HG03565 (cell line): ENCODE measurements around the gene ANKRD23.
"Not testable (repeated sequence)": the region's sequence is repeated elsewhere in the genome, so short reads cannot be mapped to it uniquely, and the experiment has no call there.

ENCODE experiments used
- ATAC-seq: cut with Tn5 transposase; IDR thresholded peaks from one replicate; pipeline ENCODE4 v1.9.1; 2021; ENCODE audit warnings: mild to moderate bottlenecking, moderate library complexity; ENCODE audit not compliant: unreplicated experiment

Gene ANKRD23

GRCh38 chr2:96843538-96844268 is at the start of gene ANKRD23:
TSS of gene ANKRD23 (minus strand) at chr2:96844021. CDS start at chr2:96843992, 29 bp downstream.
- ATAC-seq: no peak

- no peak for ATAC-seq
Observed at GRCh38 chr2:96891591-96892333, 47.9 kb upstream of the ANKRD23 start.

GRCh38 chr2:96890726-96891385 is 47.0 kb upstream of the ANKRD23 start:
- ATAC-seq: no peak

GRCh38 chr2:96890252-96890651 is 46.4 kb upstream of the ANKRD23 start:
- ATAC-seq: no peak

- ATAC-seq: not testable (repeated sequence)
Observed at GRCh38 chr2:96889502-96889901, 45.7 kb upstream of the ANKRD23 start.

- ATAC-seq: no peak
Observed at GRCh38 chr2:96888072-96889011, 44.5 kb upstream of the ANKRD23 start.

GRCh38 chr2:96887493-96888012 is 43.7 kb upstream of the ANKRD23 start:
- ATAC-seq: no peak

- ATAC-seq: no peak
Observed at GRCh38 chr2:96885432-96886347, 41.9 kb upstream of the ANKRD23 start.

GRCh38 chr2:96884299-96885094 is 40.7 kb upstream of the ANKRD23 start:
- ATAC-seq: no peak

GRCh38 chr2:96883306-96883705 is 39.5 kb upstream of the ANKRD23 start:
- no peak for ATAC-seq

GRCh38 chr2:96882906-96883305 is 39.1 kb upstream of the ANKRD23 start:
- ATAC-seq: no peak

- no peak for ATAC-seq
Observed at GRCh38 chr2:96882230-96882629, 38.4 kb upstream of the ANKRD23 start.

GRCh38 chr2:96881349-96882195 is 37.8 kb upstream of the ANKRD23 start:
- ATAC-seq: no peak

- no peak for ATAC-seq
Observed at GRCh38 chr2:96880891-96881273, 37.1 kb upstream of the ANKRD23 start.

GRCh38 chr2:96879545-96880040 is 35.8 kb upstream of the ANKRD23 start:
- ATAC-seq: no peak

GRCh38 chr2:96878796-96879544 is 35.1 kb upstream of the ANKRD23 start:
- no peak for ATAC-seq

- ATAC-seq: no peak
Observed at GRCh38 chr2:96878171-96878570, 34.4 kb upstream of the ANKRD23 start.
